Measurements from ENCODE around the gene HAUS2. TPM values are rescaled to one million over a fixed set of nuclear protein-coding genes. Genes with fewer than 3 reads are reported as not detected.

The HAUS2 gene
- total RNA-seq, 4 donors from 2014 or later = 20.6 to 32.3 (median 25.2) TPM

DNA sequence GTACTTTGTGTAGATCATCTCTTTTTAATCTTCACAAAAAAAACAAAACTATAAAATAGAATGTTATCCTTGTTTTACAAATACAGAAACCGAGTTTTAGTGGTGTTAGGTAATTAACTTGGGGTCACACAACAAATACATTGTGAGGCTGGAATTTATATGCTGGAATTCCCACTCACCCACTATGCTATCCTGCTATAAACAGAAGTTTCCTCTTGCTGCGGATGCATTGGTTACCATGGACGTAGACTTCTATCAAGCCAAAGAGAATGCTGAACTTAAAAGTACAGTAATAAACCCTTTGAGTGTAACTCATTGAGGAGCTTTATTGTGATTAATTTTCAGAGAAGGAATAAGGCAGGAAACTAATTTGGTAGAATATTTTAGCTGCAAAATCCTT, 44.0 kb upstream of the HAUS2 start:
- H3K36me3 ChIP-seq = no peaks in the 10 kb centered on the region
- H3K27me3 ChIP-seq = no peaks in the 10 kb centered on the region
- no peak for DNase-seq
- peak overlapping the region in 1 of 3 donors; percentile 31 for H3K27ac ChIP-seq
- no peak for TF ChIP-seq POLR2A (IDR thresholded peaks at IDR 0.05)
- TF ChIP-seq, protein P1, sequence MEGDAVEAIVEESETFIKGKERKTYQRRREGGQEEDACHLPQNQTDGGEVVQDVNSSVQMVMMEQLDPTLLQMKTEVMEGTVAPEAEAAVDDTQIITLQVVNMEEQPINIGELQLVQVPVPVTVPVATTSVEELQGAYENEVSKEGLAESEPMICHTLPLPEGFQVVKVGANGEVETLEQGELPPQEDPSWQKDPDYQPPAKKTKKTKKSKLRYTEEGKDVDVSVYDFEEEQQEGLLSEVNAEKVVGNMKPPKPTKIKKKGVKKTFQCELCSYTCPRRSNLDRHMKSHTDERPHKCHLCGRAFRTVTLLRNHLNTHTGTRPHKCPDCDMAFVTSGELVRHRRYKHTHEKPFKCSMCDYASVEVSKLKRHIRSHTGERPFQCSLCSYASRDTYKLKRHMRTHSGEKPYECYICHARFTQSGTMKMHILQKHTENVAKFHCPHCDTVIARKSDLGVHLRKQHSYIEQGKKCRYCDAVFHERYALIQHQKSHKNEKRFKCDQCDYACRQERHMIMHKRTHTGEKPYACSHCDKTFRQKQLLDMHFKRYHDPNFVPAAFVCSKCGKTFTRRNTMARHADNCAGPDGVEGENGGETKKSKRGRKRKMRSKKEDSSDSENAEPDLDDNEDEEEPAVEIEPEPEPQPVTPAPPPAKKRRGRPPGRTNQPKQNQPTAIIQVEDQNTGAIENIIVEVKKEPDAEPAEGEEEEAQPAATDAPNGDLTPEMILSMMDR (IDR thresholded peaks at IDR 0.05) = no peak
- no peak overlapping the region for H3K4me3 ChIP-seq (replicated peaks in 1 of 3)
- H3K4me1 ChIP-seq = peaks cover 15 to 16% of the 10 kb centered on the region in 2 donors
- WGBS, 2 donors = 68 to 71% methylated on average over 3 of the region's 3 CpGs
- H3K9me3 ChIP-seq = no peaks in the 10 kb centered on the region
- intact Hi-C loops (cut with DNase I) = loop anchor here (5.0 kb wide), 1 partner anchor 143 kb away; no protein-coding TSS in a partner anchor

DNA sequence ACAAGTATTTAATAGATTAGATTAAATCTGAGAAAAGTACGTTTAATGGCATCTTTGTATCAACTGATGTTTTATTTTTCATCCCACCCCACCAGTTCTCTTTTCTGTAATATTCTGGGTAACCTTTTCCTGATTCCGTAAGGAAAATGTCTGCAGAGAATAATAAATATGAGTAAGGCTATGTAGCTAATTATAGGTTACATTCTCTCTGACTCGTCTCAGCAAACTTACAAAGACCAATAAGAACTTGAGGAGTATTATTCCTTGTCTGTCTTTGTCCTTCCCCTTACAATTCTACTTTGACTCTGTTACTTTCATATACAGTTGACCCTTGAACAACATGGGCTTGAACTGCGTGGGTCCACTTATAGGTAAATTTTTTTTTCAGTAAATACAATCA, 41.1 kb upstream of the HAUS2 start:
- intact Hi-C loops (cut with DNase I) = loop anchor here (5.0 kb wide), 1 partner anchor 140 kb away; no protein-coding TSS in a partner anchor
- no peak for DNase-seq
- Histone ChIP-seq H3K27me3 (no peaks in the 10 kb centered on the region), H3K4me3 (replicated peaks in 1 of 3) (no peak overlapping the region), H3K4me1 (peaks cover 10 to 16% of the 10 kb centered on the region in 2 donors), H3K9me3 (no peaks in the 10 kb centered on the region), H3K27ac (no peak overlapping the region), H3K36me3 (no peaks in the 10 kb centered on the region)
- TF ChIP-seq POLR2A (IDR thresholded peaks at IDR 0.05) = no peak
- TF ChIP-seq, protein P1 (IDR thresholded peaks at IDR 0.05) = no peak
- 93% methylated on average over 4 of the region's 4 CpGs for WGBS, 2 donors

DNA sequence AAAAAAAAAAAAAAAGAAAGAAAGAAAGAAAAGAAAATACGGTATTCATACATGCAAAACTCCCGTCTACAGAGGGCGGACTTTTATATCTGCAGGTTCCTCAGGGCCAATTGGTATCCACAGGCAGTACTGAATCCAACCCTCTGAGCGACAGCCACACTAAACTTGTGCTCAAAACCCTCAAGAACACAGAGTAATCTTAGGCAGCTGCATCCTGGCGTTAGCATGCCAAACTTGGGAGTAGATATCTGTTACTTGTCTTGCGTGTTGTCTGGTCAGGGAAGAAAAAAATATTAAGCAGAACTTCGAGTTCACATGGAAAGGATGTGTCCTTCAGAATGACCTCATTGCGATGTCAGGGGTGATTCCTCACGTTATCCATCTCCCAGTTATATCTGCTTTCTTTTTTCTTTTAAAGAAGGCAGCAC, 40.4 kb upstream of the HAUS2 start:
- DNase-seq = no peak
- no peaks in the 10 kb centered on the region for H3K27me3 ChIP-seq
- intact Hi-C loops (cut with DNase I) = loop anchor here (5.0 kb wide), 1 partner anchor 139 kb away; no protein-coding TSS in a partner anchor
- H3K4me3 ChIP-seq (replicated peaks in 1 of 3) = no peak overlapping the region
- no peaks in the 10 kb centered on the region for H3K36me3 ChIP-seq
- H3K9me3 ChIP-seq = no peaks in the 10 kb centered on the region
- WGBS, 2 donors = 69 to 76% methylated on average over 9 of the region's 9 CpGs
- peaks cover 10 to 16% of the 10 kb centered on the region in 2 donors for H3K4me1 ChIP-seq
- no peak for TF ChIP-seq POLR2A (IDR thresholded peaks at IDR 0.05)
- TF ChIP-seq, protein P1 (IDR thresholded peaks at IDR 0.05) = no peak
- no peak overlapping the region for H3K27ac ChIP-seq

DNA sequence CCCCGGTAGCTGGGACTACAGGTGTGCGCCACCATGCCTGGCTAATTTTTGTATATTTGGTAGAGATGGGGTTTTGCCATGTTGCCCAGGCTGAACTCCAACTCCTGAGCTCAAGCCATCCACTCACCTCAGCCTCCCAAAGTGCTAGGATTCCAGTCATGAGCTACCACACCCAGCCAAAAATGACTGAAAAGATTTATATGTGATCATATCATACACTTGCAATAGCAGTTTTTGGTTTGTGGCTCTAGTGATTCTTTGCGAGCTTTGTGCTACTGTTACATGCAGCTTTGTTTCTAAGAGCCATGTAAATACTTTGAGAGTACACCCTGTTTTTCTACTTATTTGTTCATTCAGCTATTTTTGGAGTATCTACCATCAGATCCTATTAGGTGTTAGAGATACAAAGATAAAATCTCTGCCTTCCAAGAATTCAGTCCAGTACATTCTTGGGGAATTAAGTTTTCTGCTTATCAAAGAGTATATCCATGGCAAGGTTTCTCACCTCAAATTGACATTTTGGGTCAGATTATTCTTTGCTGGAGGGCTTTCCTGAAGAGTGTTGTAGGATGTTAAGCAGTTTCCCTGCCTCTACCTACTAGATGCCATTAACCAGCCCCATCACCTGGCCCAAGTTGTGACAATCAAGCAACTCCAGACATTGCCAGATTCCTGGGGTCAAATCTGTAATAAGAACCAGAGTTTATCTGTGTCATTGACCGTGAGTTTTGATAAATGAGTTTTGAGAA, 38.2 kb upstream of the HAUS2 start:
- H3K27ac ChIP-seq = no peak overlapping the region
- no peaks in the 10 kb centered on the region for H3K9me3 ChIP-seq
- no peak for TF ChIP-seq POLR2A (IDR thresholded peaks at IDR 0.05)
- TF ChIP-seq, protein P1 (IDR thresholded peaks at IDR 0.05) = no peak
- no peak overlapping the region for H3K4me3 ChIP-seq (replicated peaks in 1 of 3)
- DNase-seq = no peak
- H3K4me1 ChIP-seq = peaks cover 3 to 7% of the 10 kb centered on the region in 2 donors
- peaks cover 9 to 12% of the 10 kb centered on the region in 2 donors for H3K36me3 ChIP-seq
- no peaks in the 10 kb centered on the region for H3K27me3 ChIP-seq
- WGBS, 2 donors = 92 to 95% methylated on average over 4 of the region's 4 CpGs
- intact Hi-C loops (cut with DNase I) = no loop called here

DNA sequence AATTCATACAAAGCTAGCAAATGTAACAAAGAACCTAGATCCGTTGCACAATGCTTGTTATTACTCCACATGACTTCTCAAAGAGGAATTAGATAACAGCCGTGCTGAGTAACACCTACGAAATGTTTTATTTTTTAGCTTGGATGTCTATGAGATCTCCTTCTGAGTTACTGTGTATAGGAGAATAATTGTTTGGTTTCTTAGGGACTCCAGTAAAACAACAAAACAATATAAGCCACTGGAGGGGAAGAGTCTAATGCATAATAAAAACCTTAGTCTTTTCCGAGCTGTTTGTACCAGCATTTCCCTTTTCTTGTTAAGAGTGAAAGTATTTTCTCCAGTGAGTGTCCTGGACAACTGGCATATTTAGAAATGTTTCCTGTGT, 37.6 kb upstream of the HAUS2 start:
- Histone ChIP-seq H3K4me3 (replicated peaks in 1 of 3) (no peak overlapping the region), H3K27me3 (no peaks in the 10 kb centered on the region), H3K4me1 (peaks cover 3 to 7% of the 10 kb centered on the region in 2 donors), H3K27ac (no peak overlapping the region), H3K36me3 (peaks cover 10 to 14% of the 10 kb centered on the region in 2 donors), H3K9me3 (no peaks in the 10 kb centered on the region)
- no peak for TF ChIP-seq POLR2A (IDR thresholded peaks at IDR 0.05)
- TF ChIP-seq, protein P1 (IDR thresholded peaks at IDR 0.05) = no peak
- 67 to 83% methylated on average over 4 of the region's 4 CpGs for WGBS, 2 donors
- intact Hi-C loops (cut with DNase I) = no loop called here
- no peak for DNase-seq

Data from thyroid gland (tissue), 4 donors.